IMR-90 (cell line): ENCODE measurements around the gene SRP14.

Source experiments
- BHLHE40 ChIP-seq: fragments of 150-350 bp; IDR thresholded peaks from 2 replicates; pipeline ENCODE4 v1.6.1; 2016; ENCODE audit warnings: mild to moderate bottlenecking, low read depth, low read length
- CEBPB ChIP-seq: IDR thresholded peaks from 2 replicates; pipeline ENCODE4 v1.6.1; 2012; ENCODE audit warnings: low read depth, low read length, improper control_type of control experiment
- CTCF ChIP-seq: conservative IDR thresholded peaks from 2 replicates; pipeline ENCODE4 v1.5.1; 2012; ENCODE audit warnings: mild to moderate bottlenecking, low read depth, low read length, improper control_type of control experiment
- FOS ChIP-seq: fragments of 150-350 bp; IDR thresholded peaks from 2 replicates; pipeline ENCODE4 v1.6.1; 2016; ENCODE audit warnings: low read depth, low read length
- MAFK ChIP-seq: IDR thresholded peaks from 2 replicates; pipeline ENCODE4 v1.6.1; 2012; ENCODE audit warnings: low read depth, low read length, improper control_type of control experiment
- MAZ ChIP-seq: IDR thresholded peaks from 2 replicates; pipeline ENCODE4 v1.6.1; 2012; ENCODE audit warnings: low read depth, mild to moderate bottlenecking, low read length, improper control_type of control experiment, moderate library complexity, borderline replicate concordance
- MXI1 ChIP-seq: IDR thresholded peaks from 2 replicates; pipeline ENCODE4 v1.6.1; 2012; ENCODE audit warnings: low read depth, mild to moderate bottlenecking, low read length, moderate library complexity, borderline replicate concordance
- POLR2A ChIP-seq: IDR thresholded peaks from 2 replicates; pipeline ENCODE4 v1.6.1; 2012; ENCODE audit warnings: mild to moderate bottlenecking, low read depth, low read length
- RCOR1 ChIP-seq: IDR thresholded peaks from 2 replicates; pipeline ENCODE4 v1.6.1; 2012; ENCODE audit warnings: mild to moderate bottlenecking, low read length, improper control_type of control experiment; ENCODE audit not compliant: insufficient replicate concordance
- USF2 ChIP-seq: fragments of 150-350 bp; IDR thresholded peaks from 2 replicates; pipeline ENCODE4 v1.6.1; 2017; ENCODE audit warnings: mild to moderate bottlenecking, antibody characterized with exemption, low read length, low read depth

GRCh38 chr15:40062816-40063562 is 24.0 kb upstream of the SRP14 start:
- no peak for TF ChIP-seq MAZ
- TF ChIP-seq CTCF, result no peak
- TF ChIP-seq POLR2A, result no peak
- TF ChIP-seq MAFK, result no peak
- TF ChIP-seq RCOR1, result no peak
- TF ChIP-seq USF2, result no peak
- TF ChIP-seq CEBPB, result no peak
- no peak for TF ChIP-seq FOS
- no peak for TF ChIP-seq MXI1
- TF ChIP-seq BHLHE40, result no peak
